DOHH2 (cell line): Measurements from ENCODE around the gene RNASE1.

ENCODE experiments used
- H3F3A ChIP-seq: fragments of 200-600 bp; sonication (generic), shearing (Covaris generic); 2 replicates; pipeline ENCODE4 v1.6.0; 2016; ENCODE audit warnings: antibody characterized with exemption, mild to moderate bottlenecking; ENCODE audit not compliant: control insufficient read depth, insufficient read depth
- H3K27ac ChIP-seq: fragments of 200-600 bp; sonication (generic); 2 replicates; pipeline ENCODE4 v1.5.1; 2014; ENCODE audit warnings: low read depth, mild to moderate bottlenecking, low read length, moderate library complexity
- H3K27me3 ChIP-seq: fragments of 200-600 bp; sonication (generic); 2 replicates; pipeline ENCODE4 v1.6.1; 2014; ENCODE audit warnings: mild to moderate bottlenecking, low read length, mixed read lengths; ENCODE audit not compliant: control insufficient read depth
- H3K36me3 ChIP-seq: fragments of 200-600 bp; sonication (generic); 2 replicates; pipeline ENCODE4 v1.6.1; 2014; ENCODE audit warnings: mild to moderate bottlenecking, low read length, moderate library complexity, mixed read lengths; ENCODE audit not compliant: control insufficient read depth
- H3K4me1 ChIP-seq: fragments of 200-600 bp; sonication (generic); 2 replicates; pipeline ENCODE4 v1.6.1; 2014; ENCODE audit warnings: mild to moderate bottlenecking, low read length, mixed read lengths; ENCODE audit not compliant: control insufficient read depth
- H3K4me2 ChIP-seq: fragments of 200-600 bp; sonication (generic); 2 replicates; pipeline ENCODE4 v1.6.0; 2014; ENCODE audit warnings: mild to moderate bottlenecking, low read length, moderate library complexity
- H3K4me3 ChIP-seq: fragments of 200-600 bp; sonication (generic); 2 replicates; pipeline ENCODE4 v1.5.1; 2014; ENCODE audit warnings: mild to moderate bottlenecking, low read length, mixed read lengths
- H3K79me2 ChIP-seq: fragments of 200-600 bp; sonication (generic); 2 replicates; pipeline ENCODE4 v1.6.1; 2014; ENCODE audit warnings: mild to moderate bottlenecking, low read length, mixed read lengths; ENCODE audit not compliant: control insufficient read depth
- H3K9me2 ChIP-seq: fragments of 200-600 bp; sonication (generic); replicated peaks from 2 replicates; pipeline ENCODE4 v1.6.1; 2014; ENCODE audit warnings: mild to moderate bottlenecking, low read length, mixed read lengths; ENCODE audit not compliant: control insufficient read depth
- H3K9me3 ChIP-seq: fragments of 200-600 bp; sonication (generic); 2 replicates; pipeline ENCODE4 v1.6.1; 2014; ENCODE audit warnings: antibody characterized with exemption, low read length, mixed read lengths; ENCODE audit not compliant: control insufficient read depth, insufficient read depth
- H4K20me1 ChIP-seq: fragments of 200-600 bp; sonication (generic); 2 replicates; pipeline ENCODE4 v1.6.0; 2014; ENCODE audit warnings: low read depth, mild to moderate bottlenecking, antibody characterized with exemption, low read length, moderate library complexity; ENCODE audit not compliant: control insufficient read depth, insufficient read depth
- CTCF ChIP-seq: fragments of 200-600 bp; sonication (generic); IDR thresholded peaks from one replicate; pipeline ENCODE4 v1.5.1; 2014; ENCODE audit warnings: antibody characterized with exemption, mild to moderate bottlenecking, low read depth, low read length; ENCODE audit not compliant: poor library complexity, severe bottlenecking
- EZH2phosphoT487 ChIP-seq: fragments of 200-600 bp; sonication (generic); IDR thresholded peaks from 2 replicates; pipeline ENCODE4 v1.6.1; 2017; ENCODE audit warnings: borderline replicate concordance, mild to moderate bottlenecking, antibody characterized with exemption, low read length, moderate library complexity, mixed read lengths

Gene RNASE1

GRCh38 chr14:20787025-20787424, 15.6 kb downstream of the RNASE1 start:
- H3K36me3 ChIP-seq: no peaks in the 10 kb centered on the region
- no peak overlapping the region for H3K27ac ChIP-seq
- H4K20me1 ChIP-seq: no peaks in the 10 kb centered on the region
- H3K9me2 ChIP-seq: no peaks in the 10 kb centered on the region
- TF ChIP-seq EZH2phosphoT487: no peak
- H3F3A ChIP-seq: 0 out of 2 replicates have a peak, but pooled peaks cover 1% of the 10 kb centered on the region
- peaks cover 8% of the 10 kb centered on the region for H3K4me1 ChIP-seq
- no peaks in the 10 kb centered on the region for H3K79me2 ChIP-seq
- H3K4me2 ChIP-seq: no peak overlapping the region
- H3K27me3 ChIP-seq: 0 out of 2 replicates have a peak, but pooled peaks cover 6% of the 10 kb centered on the region
- H3K4me3 ChIP-seq: no peak overlapping the region
- no peaks in the 10 kb centered on the region for H3K9me3 ChIP-seq

- 0 out of 2 replicates have a peak, but pooled peaks cover 2% of the 10 kb centered on the region for H3F3A ChIP-seq
- no peaks in the 10 kb centered on the region for H3K36me3 ChIP-seq
- H3K9me2 ChIP-seq: no peaks in the 10 kb centered on the region
- H3K4me1 ChIP-seq: peaks cover 31% of the 10 kb centered on the region
- no peaks in the 10 kb centered on the region for H3K79me2 ChIP-seq
- H3K4me3 ChIP-seq: peak overlapping the region; percentile 15
- no peaks in the 10 kb centered on the region for H3K9me3 ChIP-seq
- no peaks in the 10 kb centered on the region for H4K20me1 ChIP-seq
- H3K4me2 ChIP-seq: peak overlapping the region; percentile 46
- no peak overlapping the region for H3K27ac ChIP-seq
- H3K27me3 ChIP-seq: peaks cover 11% of the 10 kb centered on the region; the same call in 1 of the 2 replicates
- TF ChIP-seq CTCF (no peak), EZH2phosphoT487 (no peak)
Observed at GRCh38 chr14:20782280-20782890, 20.3 kb downstream of the RNASE1 start.

GRCh38 chr14:20781803-20782202, 20.8 kb downstream of the RNASE1 start:
- Histone ChIP-seq H3K4me2 (peak overlapping the region; percentile 46), H3K9me2 (no peaks in the 10 kb centered on the region), H3K79me2 (no peaks in the 10 kb centered on the region), H3K9me3 (no peaks in the 10 kb centered on the region), H3K27me3 (peaks cover 11% of the 10 kb centered on the region; the same call in 1 of the 2 replicates), H3F3A (0 out of 2 replicates have a peak, but pooled peaks cover 2% of the 10 kb centered on the region), H3K36me3 (no peaks in the 10 kb centered on the region), H4K20me1 (no peaks in the 10 kb centered on the region), H3K4me3 (peak overlapping the region; percentile 15), H3K4me1 (peaks cover 31% of the 10 kb centered on the region), H3K27ac (no peak overlapping the region)
- TF ChIP-seq CTCF (no peak), EZH2phosphoT487 (no peak)

- H3K4me1 ChIP-seq: peaks cover 11% of the 10 kb centered on the region
- H3F3A ChIP-seq: no peaks in the 10 kb centered on the region
- H3K27me3 ChIP-seq: peaks cover 13% of the 10 kb centered on the region
- no peak for TF ChIP-seq EZH2phosphoT487
- TF ChIP-seq CTCF: no peak
- H3K4me2 ChIP-seq: no peak overlapping the region
- H3K9me2 ChIP-seq: no peaks in the 10 kb centered on the region
- H3K36me3 ChIP-seq: no peaks in the 10 kb centered on the region
- no peaks in the 10 kb centered on the region for H3K79me2 ChIP-seq
- no peak overlapping the region for H3K4me3 ChIP-seq
- H3K9me3 ChIP-seq: no peaks in the 10 kb centered on the region
- H3K27ac ChIP-seq: no peak overlapping the region
- no peaks in the 10 kb centered on the region for H4K20me1 ChIP-seq
Observed at GRCh38 chr14:20775901-20776300, 26.7 kb downstream of the RNASE1 start.
